ENCODE data around the gene ETV6.

ETV6 gene

DNA sequence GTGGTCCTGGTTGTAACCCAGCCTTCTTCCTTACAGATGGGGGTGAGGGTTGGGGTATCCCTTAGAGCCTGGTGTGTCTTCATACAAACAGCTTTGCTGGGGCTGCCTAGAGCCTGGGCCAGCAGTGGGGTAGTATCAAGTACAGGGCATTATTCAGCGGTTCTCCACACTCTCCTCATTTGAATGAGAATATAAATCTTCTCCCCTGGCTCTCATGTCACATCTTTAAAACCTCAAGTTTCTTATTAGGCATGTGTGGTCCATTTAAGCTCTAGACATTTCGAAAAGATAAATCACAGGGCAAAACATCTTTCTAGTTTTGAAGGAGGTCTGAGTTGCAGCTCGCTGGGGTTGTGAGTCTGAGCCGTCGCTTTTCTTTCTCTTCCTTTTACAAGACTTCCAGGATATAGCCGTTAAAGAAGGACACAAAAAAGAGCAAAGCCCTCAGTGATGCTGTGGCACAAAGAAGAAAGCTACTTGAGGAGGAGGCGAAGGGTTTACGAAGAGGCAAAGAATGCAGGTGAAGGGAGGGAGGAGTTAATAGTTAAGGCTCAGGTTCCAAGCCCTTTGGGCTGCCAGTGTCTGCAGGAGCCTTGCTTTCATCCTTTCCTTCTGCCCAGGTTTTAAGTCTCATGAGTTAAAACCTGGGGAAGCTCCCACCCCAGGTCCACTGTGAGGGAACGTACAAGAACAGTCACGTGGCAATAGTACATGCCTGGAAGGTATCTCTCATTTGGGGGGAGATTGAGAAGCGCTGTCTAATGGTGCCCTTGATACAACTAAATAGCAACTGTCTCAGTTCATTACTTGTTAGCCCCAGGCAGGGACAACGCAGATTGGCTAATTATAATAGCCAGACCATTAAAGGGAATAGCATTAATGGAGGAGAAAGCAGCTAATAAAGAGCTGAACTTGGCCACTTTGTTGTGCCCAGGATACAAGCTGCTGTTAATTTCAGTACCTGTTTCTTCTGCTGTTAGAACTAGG lies 94.2 kb downstream of the ETV6 start:
- DNase-seq: no peak

- no peak for DNase-seq
Measured at GRCh38 chr12:11744410-11744801, 94.9 kb downstream of the ETV6 start.

GRCh38 chr12:11745113-11745512 lies 95.6 kb downstream of the ETV6 start:
- peak; percentile 50 to 72 (median 56) for DNase-seq

- peak; percentile 89 to 98 (median 92) for DNase-seq
Measured at GRCh38 chr12:11746024-11746771, 96.7 kb downstream of the ETV6 start.

- DNase-seq: no peak
Measured at GRCh38 chr12:11746940-11747716, 97.7 kb downstream of the ETV6 start.

DNA sequence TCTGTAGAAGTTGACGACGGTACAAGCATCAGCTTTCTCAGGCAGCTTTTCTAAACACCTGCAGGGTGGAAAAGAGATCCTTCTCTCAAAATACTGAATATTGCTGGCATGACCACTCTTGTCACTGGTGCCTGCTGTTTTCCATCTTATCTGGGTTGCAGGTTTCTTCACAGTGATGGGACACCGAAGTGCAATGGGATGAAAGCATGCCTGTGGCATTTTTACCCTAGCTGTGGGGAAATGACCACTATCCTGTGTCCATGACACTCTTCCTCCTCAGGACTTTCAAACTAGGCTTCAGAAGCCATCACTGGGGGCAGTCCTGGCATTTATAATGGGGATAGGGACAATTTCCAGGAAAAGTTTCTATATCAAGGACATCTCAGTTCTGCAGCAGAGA lies 98.5 kb downstream of the ETV6 start:
- DNase-seq: no peak

- peak in 1 of 4 experiments; percentile 52 for DNase-seq
Measured at GRCh38 chr12:11748903-11749302, 99.4 kb downstream of the ETV6 start.

DNA sequence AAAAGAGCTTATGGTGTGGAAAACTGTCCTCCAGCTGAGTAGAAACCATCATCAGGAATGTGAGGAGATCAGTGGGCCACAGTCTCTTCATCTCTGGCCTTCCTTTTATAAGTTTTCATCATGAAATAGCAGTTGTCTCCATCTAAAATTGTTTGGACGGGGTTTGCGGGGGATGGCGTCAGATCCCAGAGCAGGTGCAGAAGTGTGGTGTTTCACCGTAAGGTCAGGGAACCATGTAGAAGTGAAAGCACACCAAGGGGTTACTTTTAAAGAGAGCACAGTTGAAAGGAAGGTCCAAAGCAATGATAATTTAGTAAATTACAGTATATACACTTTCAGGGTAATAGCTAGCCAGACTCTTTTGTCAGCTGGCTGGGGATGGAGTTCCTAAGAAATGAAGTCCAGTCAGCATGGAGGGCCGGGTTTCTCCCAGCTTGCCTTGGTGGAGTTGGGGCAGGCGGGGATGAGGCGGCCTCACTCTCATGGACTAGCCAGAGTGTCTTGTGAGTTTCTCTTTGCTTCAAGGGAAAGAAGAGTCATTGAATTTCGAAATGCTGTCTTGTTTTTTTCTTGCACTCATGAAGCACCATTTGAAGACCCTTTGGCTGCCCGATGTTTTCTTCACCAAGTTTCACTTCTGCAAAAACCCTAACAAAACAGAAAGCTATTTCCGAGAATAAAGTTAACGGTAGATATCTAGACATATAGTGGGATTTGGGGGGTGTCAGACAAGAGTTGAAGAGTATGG lies 100.6 kb downstream of the ETV6 start:
- peak; percentile 89 to 97 (median 94) for DNase-seq

GRCh38 chr12:11752403-11753149 lies 103.1 kb downstream of the ETV6 start:
- peak; percentile 38 to 77 (median 64) for DNase-seq

DNA sequence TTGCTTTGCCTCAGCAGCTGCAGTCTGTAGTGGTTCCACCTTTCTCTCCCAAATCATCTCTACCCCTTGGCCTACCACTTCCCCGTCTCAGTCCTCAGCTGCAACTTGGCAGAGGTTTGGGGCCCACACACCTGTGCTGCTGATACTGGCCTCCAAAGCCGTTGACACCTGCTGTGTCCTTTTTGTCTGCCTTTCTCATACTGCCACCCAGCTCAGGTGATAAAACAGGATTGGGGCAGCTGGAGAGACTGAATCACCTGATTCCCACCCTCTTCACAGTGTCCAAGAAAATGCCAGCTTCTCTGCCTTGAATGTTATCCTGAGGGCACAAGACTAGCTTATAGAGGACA lies 103.7 kb downstream of the ETV6 start:
- no peak for DNase-seq

DNA sequence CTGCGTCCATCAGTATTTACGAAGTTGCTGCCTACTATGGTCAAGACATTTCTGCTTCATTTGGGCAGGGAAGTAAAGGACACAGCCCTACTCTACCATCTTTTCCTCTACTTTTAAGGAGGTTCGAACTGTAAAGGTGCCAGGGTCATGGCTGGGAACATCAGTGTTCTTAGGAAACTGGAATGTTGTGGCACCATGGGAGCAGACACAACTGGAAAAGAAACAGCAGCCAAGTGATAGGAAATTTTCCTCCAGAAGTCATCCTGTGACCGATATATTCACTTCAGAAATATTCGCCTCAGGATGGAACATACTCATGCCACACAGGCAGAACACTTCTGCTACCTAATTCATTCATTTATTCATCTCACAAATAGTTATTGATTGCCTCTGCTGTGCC lies 104.4 kb downstream of the ETV6 start:
- DNase-seq: no peak

DNA sequence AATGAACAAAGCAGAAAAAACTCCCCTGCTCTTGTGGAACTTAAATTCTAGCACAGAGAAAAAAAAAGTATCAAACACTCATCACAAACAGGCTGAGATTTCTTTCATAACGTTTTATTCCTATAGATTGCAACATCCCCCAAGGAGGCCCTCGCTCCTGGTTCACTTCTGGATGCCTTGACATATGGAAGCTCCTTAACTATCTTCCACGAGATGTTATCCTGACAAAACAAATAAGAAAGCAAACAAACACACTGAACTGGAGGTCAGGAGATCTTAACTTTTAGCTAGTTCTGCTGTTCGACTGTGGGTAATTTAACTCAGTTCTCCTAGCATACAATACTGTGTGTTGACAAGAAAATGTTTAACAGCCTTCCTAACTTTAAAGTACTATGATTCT lies 104.8 kb downstream of the ETV6 start:
- DNase-seq: no peak

GRCh38 chr12:11755302-11755930 lies 105.9 kb downstream of the ETV6 start:
- peak in 2 of 4 experiments; percentile 44 to 51 for DNase-seq

- DNase-seq: peak in 1 of 4 experiments; percentile 37
Measured at GRCh38 chr12:11756022-11756421, 106.5 kb downstream of the ETV6 start.

- DNase-seq: no peak
Measured at GRCh38 chr12:11756523-11756922, 107.0 kb downstream of the ETV6 start.

DNA sequence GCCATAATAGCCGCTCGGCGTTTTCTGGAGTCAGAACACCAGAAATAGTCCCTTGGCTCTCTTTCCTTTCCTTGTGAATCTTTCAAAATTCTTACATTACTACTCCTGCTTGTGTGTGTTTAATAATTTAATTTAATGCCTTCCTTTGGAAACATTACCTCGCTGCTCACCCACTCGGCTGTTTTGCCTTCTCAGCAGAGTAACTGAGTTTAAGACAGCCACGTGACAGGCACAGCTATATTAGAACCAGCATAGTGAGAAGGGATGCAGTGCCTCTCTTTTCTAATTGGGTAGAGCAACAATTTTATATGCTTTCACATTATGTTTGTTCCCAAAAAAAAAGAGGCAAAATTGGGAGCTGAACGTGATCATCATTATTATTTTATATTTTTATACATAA lies 107.6 kb downstream of the ETV6 start:
- no peak for DNase-seq

DNA sequence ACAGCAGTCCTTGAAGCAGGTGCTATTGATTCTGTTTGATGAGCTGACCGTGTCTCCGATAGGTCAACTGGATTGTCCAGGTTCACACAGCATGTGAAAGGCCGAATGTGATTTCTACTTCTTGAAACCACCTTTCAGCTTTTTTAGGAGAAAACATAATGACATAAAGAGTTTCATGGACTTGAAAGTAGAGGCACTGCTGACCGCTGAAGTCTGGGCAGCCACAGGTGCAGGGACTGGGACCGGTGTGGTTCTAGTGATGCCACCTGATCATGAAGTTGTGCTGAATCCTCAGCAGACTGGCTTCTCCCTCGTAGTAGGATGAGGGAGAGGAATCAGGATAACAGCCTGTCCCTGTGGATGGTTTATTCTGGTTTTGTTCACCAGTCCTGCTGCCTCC lies 108.1 kb downstream of the ETV6 start:
- no peak for DNase-seq

DNA sequence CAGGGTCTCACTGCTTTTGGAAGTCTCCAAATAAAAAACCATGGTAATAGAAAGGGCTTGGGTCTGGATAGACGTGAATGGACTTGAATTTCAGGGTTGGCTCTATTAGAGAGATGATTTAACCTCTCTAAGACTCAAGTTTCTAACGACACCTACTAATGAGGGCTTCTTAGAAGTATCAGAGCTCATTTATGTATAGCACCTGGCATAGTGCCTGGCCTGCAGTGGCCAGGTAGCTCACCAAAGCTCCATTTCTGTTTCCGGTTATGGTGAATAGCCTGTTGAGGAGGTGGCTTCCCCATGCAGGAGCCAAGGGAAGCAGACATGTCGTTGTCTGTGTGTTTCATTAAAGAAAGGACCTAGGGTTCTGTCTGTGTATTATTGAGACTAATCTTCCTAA lies 108.6 kb downstream of the ETV6 start:
- DNase-seq: no peak

DNA sequence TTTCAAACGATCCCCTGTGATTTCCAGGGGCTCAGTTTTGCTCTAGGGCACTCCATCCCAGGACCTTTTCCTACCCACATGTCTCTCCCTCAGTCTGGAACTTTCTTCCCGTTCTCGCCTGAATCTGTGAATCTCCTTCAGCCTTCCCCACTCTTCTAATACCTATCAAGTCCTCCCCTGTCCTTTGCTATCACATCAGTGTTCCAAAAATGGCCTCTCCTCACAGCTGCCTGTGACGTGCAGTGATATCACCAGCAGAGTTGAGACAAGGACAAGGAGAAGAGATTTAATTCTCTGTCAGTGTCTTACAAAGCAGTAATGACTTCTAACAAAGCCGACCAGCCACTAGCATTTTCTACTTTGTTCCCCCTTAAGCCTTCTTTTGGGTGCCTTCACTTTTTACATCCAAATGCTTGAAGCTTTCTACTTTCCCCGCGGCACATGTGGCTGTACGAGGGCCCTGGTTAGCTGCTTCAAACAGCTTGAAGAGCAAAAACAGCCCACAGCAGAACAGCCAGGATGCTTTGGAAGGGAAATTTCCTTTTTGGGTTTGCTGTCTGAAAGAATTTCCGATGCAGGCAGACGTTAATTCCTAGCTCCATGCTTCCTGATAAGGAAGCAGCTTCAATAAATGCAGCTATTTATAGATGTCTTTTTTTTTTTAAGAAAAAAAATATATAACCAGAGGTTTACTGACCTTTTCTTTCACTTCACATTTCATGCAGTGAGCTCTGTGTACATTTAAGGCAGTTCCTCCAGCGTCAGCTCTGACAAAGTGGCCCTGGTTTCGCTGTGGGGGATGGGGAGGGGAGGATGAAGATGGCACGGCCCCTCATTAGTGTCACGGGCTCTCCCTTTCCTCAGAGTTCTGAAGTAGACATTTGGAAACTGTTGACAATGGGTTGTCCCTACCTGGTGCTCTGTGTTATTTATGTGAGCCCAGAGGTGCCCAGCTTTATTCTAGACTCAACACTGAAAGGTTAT lies 109.3 kb downstream of the ETV6 start:
- peak; percentile 63 to 81 (median 72) for DNase-seq

GRCh38 chr12:11759494-11759878 lies 110.0 kb downstream of the ETV6 start:
- no peak for DNase-seq

Measured in suppressor macrophage (primary cell).